ENCODE results near the gene IGFBP5.

Gene IGFBP5
- 0.26 to 0.39 reads per million in 2 donors for total RNA-seq

- DNase-seq, result no peak
These were observed at the start of gene IGFBP5 for GRCh38 chr2:216695401-216695821. Gene IGFBP5, minus strand, starts transcription at chr2:216695549. Its CDS starts 774 bp downstream, at chr2:216694775.

- no peak for DNase-seq
These were observed 48.4 kb upstream of the IGFBP5 start for GRCh38 chr2:216743781-216744180.

GRCh38 chr2:216742411-216742810 lies 47.1 kb upstream of the IGFBP5 start:
- DNase-seq, result no peak

GRCh38 chr2:216741223-216741593 lies 45.9 kb upstream of the IGFBP5 start:
- DNase-seq, result no peak

- no peak for DNase-seq
These were observed 45.3 kb upstream of the IGFBP5 start for GRCh38 chr2:216740557-216741222.

GRCh38 chr2:216739035-216739434 lies 43.7 kb upstream of the IGFBP5 start:
- no peak for DNase-seq

GRCh38 chr2:216737676-216738075 lies 42.3 kb upstream of the IGFBP5 start:
- DNase-seq, result no peak

GRCh38 chr2:216736326-216736725 lies 41.0 kb upstream of the IGFBP5 start:
- no peak for DNase-seq

GRCh38 chr2:216735668-216736067 lies 40.3 kb upstream of the IGFBP5 start:
- no peak for DNase-seq

GRCh38 chr2:216735086-216735485 lies 39.7 kb upstream of the IGFBP5 start:
- DNase-seq, result no peak

GRCh38 chr2:216733046-216733445 lies 37.7 kb upstream of the IGFBP5 start:
- DNase-seq, result no peak

GRCh38 chr2:216732334-216732733 lies 37.0 kb upstream of the IGFBP5 start:
- no peak for DNase-seq

GRCh38 chr2:216731465-216731864 lies 36.1 kb upstream of the IGFBP5 start:
- no peak for DNase-seq

- DNase-seq, result no peak
These were observed 35.5 kb upstream of the IGFBP5 start for GRCh38 chr2:216730871-216731270.

- DNase-seq, result no peak
These were observed 32.2 kb upstream of the IGFBP5 start for GRCh38 chr2:216727346-216728122.

- no peak for DNase-seq
These were observed 28.8 kb upstream of the IGFBP5 start for GRCh38 chr2:216724190-216724589.

GRCh38 chr2:216721141-216721540 lies 25.8 kb upstream of the IGFBP5 start:
- DNase-seq, result no peak

GRCh38 chr2:216720722-216721121 lies 25.4 kb upstream of the IGFBP5 start:
- no peak for DNase-seq

GRCh38 chr2:216717907-216718615 lies 22.7 kb upstream of the IGFBP5 start:
- no peak for DNase-seq

- no peak for DNase-seq
These were observed 22.1 kb upstream of the IGFBP5 start for GRCh38 chr2:216717491-216717901.

- no peak for DNase-seq
These were observed 20.8 kb upstream of the IGFBP5 start for GRCh38 chr2:216716109-216716508.

- no peak for DNase-seq
These were observed 20.1 kb upstream of the IGFBP5 start for GRCh38 chr2:216715402-216715974.

- no peak for DNase-seq
These were observed 19.0 kb upstream of the IGFBP5 start for GRCh38 chr2:216714376-216714775.

Data from activated gamma-delta T cell (primary cell).